Testis (tissue), 2 donors: Measurements from ENCODE around the gene SMIM26.

Experiments
- CTCF ChIP-seq, 3 experiments: fragments of 450-650 bp in 2 of 3; fragments of 200-600 bp in 1 of 3; sonication (generic) in 1 of 3; IDR thresholded peaks; one replicate each; pipeline ENCODE4 v1.5.1; 2016 to 2019; ENCODE audit warnings: antibody characterized with exemption in 3 of 3, mild to moderate bottlenecking in 2 of 3, moderate library complexity in 1 of 3
- POLR2A ChIP-seq: fragments of 450-650 bp; IDR thresholded peaks from one replicate; pipeline ENCODE4 v1.6.1; 2017; ENCODE audit warnings: antibody characterized with exemption, mild to moderate bottlenecking, moderate library complexity

- TF ChIP-seq POLR2A (no peak), CTCF (IDR thresholded peaks at IDR 0.05) (no peak)
Observed at GRCh38 chr20:18613553-18613952, 46.3 kb downstream of the SMIM26 start.
